ENCODE measurements around the gene STAG2.

STAG2 gene

DNA sequence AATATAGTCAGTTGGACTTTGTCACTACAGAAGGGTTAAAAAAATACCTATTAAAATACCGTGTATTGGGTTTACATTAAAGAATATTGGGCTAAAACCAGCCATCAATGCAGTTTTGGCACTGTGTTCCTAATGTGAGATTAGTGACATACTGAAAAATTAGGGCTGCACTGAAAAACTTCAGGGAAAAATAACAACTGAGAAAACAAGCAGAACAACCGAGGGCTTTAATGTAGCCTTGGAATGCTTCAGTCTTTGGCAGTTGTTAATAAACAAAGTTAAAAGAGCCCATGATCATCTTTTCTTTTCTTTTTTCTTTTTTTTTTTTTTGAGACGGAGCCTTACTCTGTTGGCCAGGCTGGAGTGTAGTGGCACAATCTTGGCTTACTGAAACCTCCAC is 12.4 kb downstream of the STAG2 start:
- Histone ChIP-seq H3K27me3 (ENCODE audit: control insufficient read depth, insufficient read depth, low read length) (no peaks in the 10 kb centered on the region), H3K9me3 (ENCODE audit: control insufficient read depth, insufficient read depth, low read length) (no peaks in the 10 kb centered on the region; the same call in 1 of the 2 replicates), H3K9ac (ENCODE audit: low read depth, low read length) (no peak overlapping the region), H3K36me3 (ENCODE audit: control insufficient read depth, insufficient read depth, low read length) (no peaks in the 10 kb centered on the region), H3K27ac (ENCODE audit: low read depth, low read length) (no peak overlapping the region), H3K4me1 (ENCODE audit: control insufficient read depth, insufficient read depth, low read length) (peaks cover 11% of the 10 kb centered on the region), H3K4me3 (ENCODE audit: low read depth, low read length) (no peak overlapping the region)

DNA sequence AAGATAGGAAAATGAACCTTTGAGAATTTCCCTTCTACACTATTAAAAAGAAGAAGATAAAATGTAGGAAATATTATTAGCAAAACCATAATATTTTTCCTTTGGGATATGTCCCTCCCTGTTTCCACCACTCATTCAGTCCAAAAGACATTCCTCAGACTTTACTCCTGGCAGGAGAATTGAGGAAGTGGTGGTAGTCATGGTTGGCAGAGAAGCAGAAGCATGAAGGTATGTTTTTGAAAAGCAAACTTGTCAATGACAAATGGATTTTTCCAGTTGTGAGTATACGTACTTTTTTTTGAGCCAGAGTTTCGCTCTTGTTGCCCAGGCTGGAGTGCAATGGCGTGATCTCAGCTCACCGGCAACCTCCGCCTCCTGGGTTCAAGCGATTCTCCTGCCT is 13.7 kb downstream of the STAG2 start:
- H3K36me3 ChIP-seq (ENCODE audit: control insufficient read depth, insufficient read depth, low read length): no peaks in the 10 kb centered on the region
- no peaks in the 10 kb centered on the region; the same call in 1 of the 2 replicates for H3K9me3 ChIP-seq (ENCODE audit: control insufficient read depth, insufficient read depth, low read length)
- H3K27me3 ChIP-seq (ENCODE audit: control insufficient read depth, insufficient read depth, low read length): no peaks in the 10 kb centered on the region
- H3K4me3 ChIP-seq (ENCODE audit: low read depth, low read length): no peak overlapping the region
- peaks cover 18% of the 10 kb centered on the region for H3K4me1 ChIP-seq (ENCODE audit: control insufficient read depth, insufficient read depth, low read length)
- no peak overlapping the region for H3K9ac ChIP-seq (ENCODE audit: low read depth, low read length)
- H3K27ac ChIP-seq (ENCODE audit: low read depth, low read length): no peak overlapping the region

GRCh38 chrX:123976706-123977316 is 15.3 kb downstream of the STAG2 start:
- Histone ChIP-seq H3K9me3 (ENCODE audit: control insufficient read depth, insufficient read depth, low read length) (no peaks in the 10 kb centered on the region; the same call in 1 of the 2 replicates), H3K36me3 (ENCODE audit: control insufficient read depth, insufficient read depth, low read length) (no peaks in the 10 kb centered on the region), H3K4me3 (ENCODE audit: low read depth, low read length) (no peak overlapping the region), H3K27me3 (ENCODE audit: control insufficient read depth, insufficient read depth, low read length) (no peaks in the 10 kb centered on the region), H3K9ac (ENCODE audit: low read depth, low read length) (no peak overlapping the region), H3K27ac (ENCODE audit: low read depth, low read length) (no peak overlapping the region), H3K4me1 (ENCODE audit: control insufficient read depth, insufficient read depth, low read length) (peaks cover 27% of the 10 kb centered on the region)

- H3K9ac ChIP-seq (ENCODE audit: low read depth, low read length): no peak overlapping the region
- H3K4me3 ChIP-seq (ENCODE audit: low read depth, low read length): no peak overlapping the region
- no peaks in the 10 kb centered on the region for H3K36me3 ChIP-seq (ENCODE audit: control insufficient read depth, insufficient read depth, low read length)
- H3K27me3 ChIP-seq (ENCODE audit: control insufficient read depth, insufficient read depth, low read length): no peaks in the 10 kb centered on the region
- H3K27ac ChIP-seq (ENCODE audit: low read depth, low read length): no peak overlapping the region
- H3K9me3 ChIP-seq (ENCODE audit: control insufficient read depth, insufficient read depth, low read length): no peaks in the 10 kb centered on the region
- H3K4me1 ChIP-seq (ENCODE audit: control insufficient read depth, insufficient read depth, low read length): peaks cover 36% of the 10 kb centered on the region
These were observed 21.7 kb downstream of the STAG2 start for GRCh38 chrX:123983240-123983639.

GRCh38 chrX:123986377-123986776 is 24.9 kb downstream of the STAG2 start:
- Histone ChIP-seq H3K9me3 (ENCODE audit: control insufficient read depth, insufficient read depth, low read length) (no peaks in the 10 kb centered on the region), H3K4me1 (ENCODE audit: control insufficient read depth, insufficient read depth, low read length) (peaks cover 28% of the 10 kb centered on the region), H3K36me3 (ENCODE audit: control insufficient read depth, insufficient read depth, low read length) (no peaks in the 10 kb centered on the region), H3K4me3 (ENCODE audit: low read depth, low read length) (no peak overlapping the region), H3K27me3 (ENCODE audit: control insufficient read depth, insufficient read depth, low read length) (no peaks in the 10 kb centered on the region), H3K9ac (ENCODE audit: low read depth, low read length) (no peak overlapping the region), H3K27ac (ENCODE audit: low read depth, low read length) (no peak overlapping the region)

DNA sequence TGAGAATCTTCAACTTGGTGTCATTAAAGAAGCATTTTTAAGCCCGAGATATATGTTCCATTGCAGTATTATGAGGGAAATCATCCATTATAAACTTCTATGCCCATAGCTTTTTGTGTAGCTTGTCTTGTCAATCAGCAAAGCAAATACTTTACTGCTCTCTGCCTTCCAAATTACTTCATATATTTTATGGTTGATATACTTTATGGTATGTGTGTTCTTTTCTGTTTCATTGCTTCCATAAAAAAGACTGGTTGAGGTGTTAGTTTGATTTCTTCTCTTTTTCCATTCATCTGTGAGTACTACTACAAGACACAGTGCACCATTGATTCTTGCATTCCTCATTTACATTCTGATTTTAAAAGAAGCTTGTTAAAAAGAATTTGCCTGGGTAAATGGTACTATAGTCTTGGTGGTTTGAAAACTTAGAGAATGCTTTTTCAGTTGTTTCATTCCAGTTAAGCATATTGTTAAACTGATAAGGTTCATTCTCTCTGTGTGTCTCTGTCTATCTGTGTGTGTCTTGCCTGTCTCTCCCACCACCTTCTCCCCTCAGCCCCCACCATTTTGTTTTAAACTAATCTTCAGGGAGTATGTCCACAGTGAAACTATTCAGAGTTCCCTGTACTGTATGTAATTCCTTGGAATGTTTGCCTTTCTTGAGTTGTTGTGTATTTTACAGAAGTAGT is 27.1 kb downstream of the STAG2 start:
- Histone ChIP-seq H3K27ac (ENCODE audit: low read depth, low read length) (no peak overlapping the region), H3K4me1 (ENCODE audit: control insufficient read depth, insufficient read depth, low read length) (peaks cover 22% of the 10 kb centered on the region), H3K27me3 (ENCODE audit: control insufficient read depth, insufficient read depth, low read length) (no peaks in the 10 kb centered on the region)

GRCh38 chrX:123989235-123989634 is 27.7 kb downstream of the STAG2 start:
- no peak overlapping the region for H3K27ac ChIP-seq (ENCODE audit: low read depth, low read length)
- H3K36me3 ChIP-seq (ENCODE audit: control insufficient read depth, insufficient read depth, low read length): no peaks in the 10 kb centered on the region
- no peaks in the 10 kb centered on the region for H3K27me3 ChIP-seq (ENCODE audit: control insufficient read depth, insufficient read depth, low read length)
- peaks cover 27% of the 10 kb centered on the region for H3K4me1 ChIP-seq (ENCODE audit: control insufficient read depth, insufficient read depth, low read length)
- H3K9ac ChIP-seq (ENCODE audit: low read depth, low read length): no peak overlapping the region
- H3K9me3 ChIP-seq (ENCODE audit: control insufficient read depth, insufficient read depth, low read length): no peaks in the 10 kb centered on the region
- no peak overlapping the region for H3K4me3 ChIP-seq (ENCODE audit: low read depth, low read length)

More for the DNA sequence above, 27.1 kb downstream of the STAG2 start:
- no peaks in the 10 kb centered on the region for H3K36me3 ChIP-seq (ENCODE audit: control insufficient read depth, insufficient read depth, low read length)
- no peaks in the 10 kb centered on the region for H3K9me3 ChIP-seq (ENCODE audit: control insufficient read depth, insufficient read depth, low read length)
- no peak overlapping the region for H3K9ac ChIP-seq (ENCODE audit: low read depth, low read length)
- H3K4me3 ChIP-seq (ENCODE audit: low read depth, low read length): no peak overlapping the region

GRCh38 chrX:123990169-123990568 is 28.7 kb downstream of the STAG2 start:
- Histone ChIP-seq H3K9me3 (ENCODE audit: control insufficient read depth, insufficient read depth, low read length) (no peaks in the 10 kb centered on the region), H3K27ac (ENCODE audit: low read depth, low read length) (no peak overlapping the region), H3K36me3 (ENCODE audit: control insufficient read depth, insufficient read depth, low read length) (no peaks in the 10 kb centered on the region)

DNA sequence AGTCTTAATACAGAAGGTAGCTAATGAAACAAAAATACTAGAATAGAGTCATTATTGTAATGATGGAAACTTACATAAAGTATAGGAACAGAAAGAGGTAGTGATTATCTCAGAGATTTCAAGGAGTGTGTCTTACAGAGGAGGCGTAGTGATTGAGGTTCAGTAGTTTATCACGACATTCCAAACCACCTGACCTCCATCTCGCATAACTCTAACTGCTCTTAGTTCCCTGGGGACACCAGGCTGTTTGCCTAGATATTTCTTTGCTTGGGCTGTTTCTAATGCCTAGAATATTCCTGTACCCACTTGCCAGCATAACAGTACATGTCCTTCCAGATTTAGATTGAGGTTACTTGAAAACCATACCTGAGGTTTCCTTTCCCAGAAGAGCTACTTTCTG is 29.1 kb downstream of the STAG2 start:
- peaks cover 33% of the 10 kb centered on the region for H3K4me1 ChIP-seq (ENCODE audit: control insufficient read depth, insufficient read depth, low read length)
- no peaks in the 10 kb centered on the region for H3K9me3 ChIP-seq (ENCODE audit: control insufficient read depth, insufficient read depth, low read length)
- H3K4me3 ChIP-seq (ENCODE audit: low read depth, low read length): no peak overlapping the region
- H3K27ac ChIP-seq (ENCODE audit: low read depth, low read length): no peak overlapping the region
- H3K27me3 ChIP-seq (ENCODE audit: control insufficient read depth, insufficient read depth, low read length): no peaks in the 10 kb centered on the region
- H3K36me3 ChIP-seq (ENCODE audit: control insufficient read depth, insufficient read depth, low read length): no peaks in the 10 kb centered on the region
- no peak overlapping the region for H3K9ac ChIP-seq (ENCODE audit: low read depth, low read length)

More at GRCh38 chrX:123990169-123990568, 28.7 kb downstream of the STAG2 start:
- Histone ChIP-seq H3K9ac (ENCODE audit: low read depth, low read length) (no peak overlapping the region), H3K4me3 (ENCODE audit: low read depth, low read length) (no peak overlapping the region), H3K27me3 (ENCODE audit: control insufficient read depth, insufficient read depth, low read length) (no peaks in the 10 kb centered on the region), H3K4me1 (ENCODE audit: control insufficient read depth, insufficient read depth, low read length) (peaks cover 33% of the 10 kb centered on the region)

DNA sequence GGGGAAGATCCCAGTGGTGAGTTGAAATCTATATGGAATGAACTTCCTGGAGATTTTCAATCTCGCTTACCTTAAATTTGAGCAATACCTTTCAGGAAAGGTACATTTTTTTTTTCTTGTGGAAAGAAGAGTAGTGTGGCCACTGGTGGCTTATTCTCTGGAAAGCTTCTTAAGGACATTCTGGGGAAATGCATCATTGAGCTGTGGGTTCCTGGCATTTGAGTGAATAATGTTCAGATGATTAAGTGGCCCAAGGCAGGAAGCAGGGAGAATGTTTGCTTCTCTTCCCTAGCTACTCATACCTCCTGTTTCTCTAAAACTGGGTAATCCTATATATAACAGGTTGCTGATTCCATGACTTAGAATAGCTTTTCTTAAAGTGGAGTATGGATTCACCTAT is 31.8 kb downstream of the STAG2 start:
- Histone ChIP-seq H3K27ac (ENCODE audit: low read depth, low read length) (no peak overlapping the region), H3K4me3 (ENCODE audit: low read depth, low read length) (no peak overlapping the region), H3K9me3 (ENCODE audit: control insufficient read depth, insufficient read depth, low read length) (no peaks in the 10 kb centered on the region), H3K9ac (ENCODE audit: low read depth, low read length) (no peak overlapping the region), H3K4me1 (ENCODE audit: control insufficient read depth, insufficient read depth, low read length) (peaks cover 33% of the 10 kb centered on the region), H3K36me3 (ENCODE audit: control insufficient read depth, insufficient read depth, low read length) (no peaks in the 10 kb centered on the region), H3K27me3 (ENCODE audit: control insufficient read depth, insufficient read depth, low read length) (no peaks in the 10 kb centered on the region)

DNA sequence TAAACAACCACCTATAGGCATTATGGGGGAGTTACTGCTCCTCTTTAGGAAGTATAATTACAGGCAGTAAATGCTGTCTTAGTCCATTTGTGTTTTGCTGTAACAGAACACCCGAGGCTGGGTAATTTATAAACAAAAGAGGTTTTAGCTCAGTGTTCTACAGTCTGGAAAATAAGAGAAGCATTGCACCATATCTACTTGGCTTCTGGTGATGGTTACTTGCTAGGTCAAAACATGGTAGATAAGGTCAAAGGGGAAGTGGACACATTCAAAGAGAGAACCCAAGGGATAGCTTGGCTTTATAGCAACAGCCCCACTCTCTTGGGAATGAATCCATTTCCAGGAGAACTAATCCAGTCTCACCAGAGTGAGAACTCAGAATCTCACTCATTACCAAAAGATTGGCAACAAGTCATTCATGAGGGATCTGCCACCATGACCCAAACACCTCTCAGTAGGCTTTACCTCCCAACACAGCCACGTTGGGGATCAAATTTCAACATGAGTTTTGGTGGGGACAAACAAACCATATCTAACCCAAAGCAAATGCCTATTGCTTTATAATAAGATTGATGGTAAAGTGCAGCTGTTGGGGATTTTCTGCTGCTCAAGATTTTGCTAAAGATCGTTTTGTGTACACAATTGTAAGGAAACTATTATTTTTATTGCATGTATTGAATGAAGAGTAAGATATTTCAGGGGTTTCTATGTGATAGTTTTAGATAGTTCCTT is 32.6 kb downstream of the STAG2 start:
- no peak overlapping the region for H3K9ac ChIP-seq (ENCODE audit: low read depth, low read length)
- no peaks in the 10 kb centered on the region for H3K36me3 ChIP-seq (ENCODE audit: control insufficient read depth, insufficient read depth, low read length)
- H3K27me3 ChIP-seq (ENCODE audit: control insufficient read depth, insufficient read depth, low read length): no peaks in the 10 kb centered on the region
- H3K4me1 ChIP-seq (ENCODE audit: control insufficient read depth, insufficient read depth, low read length): peaks cover 29% of the 10 kb centered on the region
- H3K9me3 ChIP-seq (ENCODE audit: control insufficient read depth, insufficient read depth, low read length): no peaks in the 10 kb centered on the region
- H3K4me3 ChIP-seq (ENCODE audit: low read depth, low read length): no peak overlapping the region
- H3K27ac ChIP-seq (ENCODE audit: low read depth, low read length): no peak overlapping the region

All from HUES48 (cell line).